ENCODE measurements around the gene CYP4F3.
"Not testable (repeated sequence)": the region's sequence is repeated elsewhere in the genome, so short reads cannot be mapped to it uniquely, and the experiment has no call there.

CYP4F3 gene, protein sequence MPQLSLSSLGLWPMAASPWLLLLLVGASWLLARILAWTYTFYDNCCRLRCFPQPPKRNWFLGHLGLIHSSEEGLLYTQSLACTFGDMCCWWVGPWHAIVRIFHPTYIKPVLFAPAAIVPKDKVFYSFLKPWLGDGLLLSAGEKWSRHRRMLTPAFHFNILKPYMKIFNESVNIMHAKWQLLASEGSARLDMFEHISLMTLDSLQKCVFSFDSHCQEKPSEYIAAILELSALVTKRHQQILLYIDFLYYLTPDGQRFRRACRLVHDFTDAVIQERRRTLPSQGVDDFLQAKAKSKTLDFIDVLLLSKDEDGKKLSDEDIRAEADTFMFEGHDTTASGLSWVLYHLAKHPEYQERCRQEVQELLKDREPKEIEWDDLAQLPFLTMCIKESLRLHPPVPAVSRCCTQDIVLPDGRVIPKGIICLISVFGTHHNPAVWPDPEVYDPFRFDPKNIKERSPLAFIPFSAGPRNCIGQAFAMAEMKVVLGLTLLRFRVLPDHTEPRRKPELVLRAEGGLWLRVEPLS

GRCh38 chr19:15640294-15640903, at the start of gene CYP4F3:
Gene CYP4F3 (plus strand): TSS chr19:15640897. CDS start chr19:15641416, 519 bp downstream.
- TF ChIP-seq CTCF (IDR thresholded peaks at IDR 0.05; ENCODE audit: insufficient read depth, missing control alignments), result no peak
- FAIRE-seq (no peak), DNase-seq (ENCODE audit: insufficient read length, low spot score) (no peak)

GRCh38 chr19:15591796-15592195, 48.9 kb upstream of the CYP4F3 start:
- no peak for TF ChIP-seq CTCF (IDR thresholded peaks at IDR 0.05; ENCODE audit: insufficient read depth, missing control alignments)
- no peak for DNase-seq (ENCODE audit: insufficient read length, low spot score)
- no peak for FAIRE-seq

DNA sequence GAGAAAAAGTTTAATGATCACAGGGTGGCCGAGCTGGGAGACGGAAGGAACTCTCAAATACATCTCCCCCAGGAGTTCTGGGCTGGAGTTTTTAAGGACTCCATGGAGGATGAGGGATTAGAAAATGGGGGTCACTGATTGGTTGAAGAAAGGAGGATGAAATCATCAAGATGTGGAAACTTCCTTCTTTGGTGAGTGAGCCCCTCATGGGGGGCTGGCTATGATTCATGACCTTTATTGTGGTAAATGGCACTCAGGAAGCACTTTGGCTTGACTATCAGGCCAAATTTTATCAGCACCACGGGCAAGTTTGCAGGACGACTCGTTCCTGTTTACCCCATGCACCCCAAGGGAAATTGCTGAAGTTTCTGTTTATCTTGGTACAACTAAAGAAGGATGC, 48.2 kb upstream of the CYP4F3 start:
- not testable (repeated sequence) for FAIRE-seq; DNase-seq (ENCODE audit: insufficient read length, low spot score)

DNA sequence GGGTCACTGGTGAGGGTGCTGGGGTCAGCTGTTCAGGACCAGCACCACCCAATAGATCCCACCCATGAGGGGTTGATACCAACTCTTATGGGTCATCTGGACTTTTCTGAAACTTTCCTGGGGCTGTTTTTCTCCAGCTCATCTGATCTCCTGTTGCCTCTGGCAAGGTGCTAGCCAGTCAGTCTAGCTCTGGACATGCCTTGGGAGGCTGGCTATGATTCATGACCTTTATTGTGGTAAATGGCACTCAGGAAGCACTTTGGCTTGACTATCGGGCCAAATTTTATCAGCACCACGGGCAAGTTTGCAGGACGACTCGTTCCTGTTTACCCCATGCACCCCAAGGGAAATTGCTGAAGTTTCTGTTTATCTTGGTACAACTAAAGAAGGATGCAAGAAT, 46.9 kb upstream of the CYP4F3 start:
- not testable (repeated sequence) for FAIRE-seq; DNase-seq (ENCODE audit: insufficient read length, low spot score)

DNA sequence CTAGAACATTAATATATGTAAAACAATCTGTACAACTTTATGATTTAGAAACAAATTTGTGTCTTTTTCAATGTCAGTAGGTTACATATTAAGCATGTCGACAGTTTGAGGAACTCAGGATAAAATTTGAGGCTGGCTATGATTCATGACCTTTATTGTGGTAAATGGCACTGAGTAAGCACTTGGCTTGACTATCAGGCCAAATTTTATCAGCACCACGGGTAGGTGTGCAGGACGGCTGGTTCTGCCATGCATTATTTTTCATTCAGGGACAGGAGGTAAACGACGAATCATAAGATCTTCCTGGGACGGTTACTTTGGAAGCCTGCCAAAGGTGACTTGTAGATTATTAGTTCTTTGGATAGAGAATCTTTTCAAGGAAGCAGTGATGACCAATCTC, 45.6 kb upstream of the CYP4F3 start:
- no peak for DNase-seq (ENCODE audit: insufficient read length, low spot score)
- TF ChIP-seq CTCF (IDR thresholded peaks at IDR 0.05; ENCODE audit: insufficient read depth, missing control alignments), result no peak
- no peak for FAIRE-seq

GRCh38 chr19:15607978-15608925, 32.4 kb upstream of the CYP4F3 start:
- not testable (repeated sequence) for FAIRE-seq; DNase-seq (ENCODE audit: insufficient read length, low spot score)

- DNase-seq (ENCODE audit: insufficient read length, low spot score), result no peak
- FAIRE-seq, result no peak
These were observed 31.4 kb upstream of the CYP4F3 start for GRCh38 chr19:15609261-15609660.

More at GRCh38 chr19:15609261-15609660, 31.4 kb upstream of the CYP4F3 start:
- no peak for TF ChIP-seq CTCF (IDR thresholded peaks at IDR 0.05; ENCODE audit: insufficient read depth, missing control alignments)

Data from D721Med (cell line).